ENCODE measurements around the gene OR8B4. TPM values are rescaled to one million over a fixed set of nuclear protein-coding genes. Genes with fewer than 3 reads are reported as not detected.

OR8B4 gene, protein sequence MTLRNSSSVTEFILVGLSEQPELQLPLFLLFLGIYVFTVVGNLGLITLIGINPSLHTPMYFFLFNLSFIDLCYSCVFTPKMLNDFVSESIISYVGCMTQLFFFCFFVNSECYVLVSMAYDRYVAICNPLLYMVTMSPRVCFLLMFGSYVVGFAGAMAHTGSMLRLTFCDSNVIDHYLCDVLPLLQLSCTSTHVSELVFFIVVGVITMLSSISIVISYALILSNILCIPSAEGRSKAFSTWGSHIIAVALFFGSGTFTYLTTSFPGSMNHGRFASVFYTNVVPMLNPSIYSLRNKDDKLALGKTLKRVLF
- not detected for total RNA-seq

DNA sequence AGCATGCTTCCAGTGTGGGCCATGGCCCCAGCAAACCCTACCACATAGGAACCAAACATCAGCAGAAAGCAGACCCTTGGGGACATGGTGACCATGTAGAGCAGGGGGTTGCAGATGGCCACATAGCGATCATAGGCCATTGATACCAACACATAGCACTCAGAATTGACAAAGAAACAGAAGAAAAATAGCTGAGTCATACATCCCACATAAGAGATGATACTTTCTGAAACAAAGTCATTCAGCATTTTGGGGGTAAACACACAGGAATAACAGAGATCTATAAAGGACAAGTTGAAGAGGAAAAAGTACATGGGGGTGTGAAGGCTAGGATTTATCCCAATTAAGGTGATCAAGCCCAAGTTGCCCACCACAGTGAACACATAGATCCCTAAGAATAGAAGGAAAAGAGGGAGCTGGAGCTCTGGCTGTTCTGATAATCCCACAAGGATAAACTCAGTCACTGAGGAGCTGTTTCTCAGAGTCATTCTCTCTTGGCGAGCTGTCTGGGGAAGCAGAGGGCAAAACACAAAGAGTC, at the start of gene OR8B4:
Gene OR8B4 (minus strand): TSS at position 488 of the 538 bp plus-strand sequence. CDS start 0 bp downstream, at position 488.
- no peak within 1 kb of the TSS for H3K27ac ChIP-seq
- no peaks in the 10 kb centered on the region for H3K36me3 ChIP-seq
- H3K4me1 ChIP-seq: no peaks in the 10 kb centered on the region
- no peaks in the 10 kb centered on the region for H3K9me3 ChIP-seq
- DNase-seq: no peak
- TF ChIP-seq, protein P1, sequence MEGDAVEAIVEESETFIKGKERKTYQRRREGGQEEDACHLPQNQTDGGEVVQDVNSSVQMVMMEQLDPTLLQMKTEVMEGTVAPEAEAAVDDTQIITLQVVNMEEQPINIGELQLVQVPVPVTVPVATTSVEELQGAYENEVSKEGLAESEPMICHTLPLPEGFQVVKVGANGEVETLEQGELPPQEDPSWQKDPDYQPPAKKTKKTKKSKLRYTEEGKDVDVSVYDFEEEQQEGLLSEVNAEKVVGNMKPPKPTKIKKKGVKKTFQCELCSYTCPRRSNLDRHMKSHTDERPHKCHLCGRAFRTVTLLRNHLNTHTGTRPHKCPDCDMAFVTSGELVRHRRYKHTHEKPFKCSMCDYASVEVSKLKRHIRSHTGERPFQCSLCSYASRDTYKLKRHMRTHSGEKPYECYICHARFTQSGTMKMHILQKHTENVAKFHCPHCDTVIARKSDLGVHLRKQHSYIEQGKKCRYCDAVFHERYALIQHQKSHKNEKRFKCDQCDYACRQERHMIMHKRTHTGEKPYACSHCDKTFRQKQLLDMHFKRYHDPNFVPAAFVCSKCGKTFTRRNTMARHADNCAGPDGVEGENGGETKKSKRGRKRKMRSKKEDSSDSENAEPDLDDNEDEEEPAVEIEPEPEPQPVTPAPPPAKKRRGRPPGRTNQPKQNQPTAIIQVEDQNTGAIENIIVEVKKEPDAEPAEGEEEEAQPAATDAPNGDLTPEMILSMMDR (IDR thresholded peaks at IDR 0.05): no peak
- no peak for TF ChIP-seq POLR2A (IDR thresholded peaks at IDR 0.05)
- H3K27me3 ChIP-seq: no peaks in the 10 kb centered on the region
- no peak within 1 kb of the TSS for H3K4me3 ChIP-seq

DNA sequence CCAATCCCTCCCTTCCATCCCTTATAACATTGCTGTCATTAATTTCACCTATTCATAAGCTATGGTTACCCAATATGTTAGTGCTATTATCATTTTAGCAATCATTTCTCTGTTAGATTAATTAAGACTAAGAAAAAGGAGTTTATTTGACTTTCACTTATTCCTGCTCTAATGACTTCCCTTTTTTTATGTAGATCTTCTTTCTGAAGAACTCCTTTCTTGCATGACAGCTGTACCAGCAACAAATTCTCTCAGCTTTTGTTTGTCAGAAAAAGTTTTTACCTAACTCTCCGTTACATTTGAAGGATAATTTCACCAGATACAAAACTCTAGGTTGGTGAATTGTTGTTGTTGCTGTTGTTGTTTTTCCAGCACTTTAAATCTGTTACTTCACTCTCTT, 49.4 kb upstream of the OR8B4 start:
- no peaks in the 10 kb centered on the region for H3K9me3 ChIP-seq
- no peak for TF ChIP-seq POLR2A (IDR thresholded peaks at IDR 0.05)
- TF ChIP-seq, protein P1 (IDR thresholded peaks at IDR 0.05): no peak
- H3K4me3 ChIP-seq: no peak overlapping the region
- H3K27ac ChIP-seq: no peak overlapping the region
- H3K4me1 ChIP-seq: no peaks in the 10 kb centered on the region
- H3K36me3 ChIP-seq: no peaks in the 10 kb centered on the region
- H3K27me3 ChIP-seq: no peaks in the 10 kb centered on the region
- DNase-seq: no peak

DNA sequence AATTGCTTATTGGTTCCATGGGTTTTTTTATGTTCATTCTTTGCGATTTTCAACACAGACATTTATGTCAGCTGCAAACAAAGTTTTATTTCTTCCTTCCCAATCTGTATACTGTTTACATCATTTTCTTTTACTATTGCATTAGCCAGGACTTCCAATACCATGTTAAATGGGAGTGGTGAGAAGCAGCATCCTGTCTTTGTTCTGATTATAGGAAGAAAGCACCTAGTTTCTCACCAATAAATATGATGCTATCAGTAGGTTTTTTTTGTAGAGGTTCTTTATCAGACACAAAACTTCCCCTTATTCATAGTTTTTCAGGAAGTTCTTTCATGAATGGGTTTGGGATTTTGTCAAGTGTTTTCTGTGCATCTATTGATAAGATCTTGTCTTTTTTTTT, 48.8 kb upstream of the OR8B4 start:
- H3K27me3 ChIP-seq: no peaks in the 10 kb centered on the region
- DNase-seq: no peak
- H3K4me3 ChIP-seq: no peak overlapping the region
- H3K9me3 ChIP-seq: no peaks in the 10 kb centered on the region
- TF ChIP-seq POLR2A (IDR thresholded peaks at IDR 0.05): no peak
- TF ChIP-seq, protein P1 (IDR thresholded peaks at IDR 0.05): no peak
- no peaks in the 10 kb centered on the region for H3K4me1 ChIP-seq
- H3K36me3 ChIP-seq: no peaks in the 10 kb centered on the region
- no peak overlapping the region for H3K27ac ChIP-seq

DNA sequence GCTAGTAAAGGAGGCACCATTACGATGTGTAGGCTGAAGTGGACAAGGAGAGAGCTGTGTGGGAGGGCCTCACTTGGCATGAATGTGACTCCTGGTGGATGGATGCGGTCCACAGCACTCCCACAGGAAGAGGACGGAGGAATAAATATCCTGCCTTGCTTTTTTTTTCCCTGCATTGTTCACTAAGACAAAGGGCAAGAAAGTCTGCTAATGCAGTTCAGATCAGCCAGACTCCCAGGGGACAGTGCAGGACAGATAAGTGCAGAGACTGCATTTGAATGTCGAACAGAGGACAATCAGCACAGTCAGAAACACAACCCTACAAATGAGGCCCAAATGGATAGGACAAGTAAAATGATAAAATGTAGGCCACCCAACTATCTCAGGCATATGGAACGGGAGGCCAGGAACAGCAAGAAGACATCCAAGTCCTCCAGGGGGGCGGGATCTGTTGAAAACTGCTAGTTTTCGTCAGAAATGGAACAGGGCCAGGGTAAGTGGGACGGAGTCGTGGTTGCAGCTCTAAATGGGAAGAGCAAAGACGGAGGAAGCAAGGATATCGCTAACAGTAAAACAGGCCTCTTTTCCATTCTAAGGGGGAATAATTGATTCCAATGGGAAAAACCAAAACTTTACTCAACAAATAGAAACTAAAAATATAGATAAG, 46.0 kb upstream of the OR8B4 start:
- H3K9me3 ChIP-seq: no peaks in the 10 kb centered on the region
- no peak for DNase-seq
- TF ChIP-seq, protein P1 (IDR thresholded peaks at IDR 0.05): no peak
- no peak for TF ChIP-seq POLR2A (IDR thresholded peaks at IDR 0.05)
- H3K27ac ChIP-seq: no peak overlapping the region
- H3K4me3 ChIP-seq: no peak overlapping the region
- no peaks in the 10 kb centered on the region for H3K4me1 ChIP-seq
- H3K27me3 ChIP-seq: no peaks in the 10 kb centered on the region
- H3K36me3 ChIP-seq: no peaks in the 10 kb centered on the region

DNA sequence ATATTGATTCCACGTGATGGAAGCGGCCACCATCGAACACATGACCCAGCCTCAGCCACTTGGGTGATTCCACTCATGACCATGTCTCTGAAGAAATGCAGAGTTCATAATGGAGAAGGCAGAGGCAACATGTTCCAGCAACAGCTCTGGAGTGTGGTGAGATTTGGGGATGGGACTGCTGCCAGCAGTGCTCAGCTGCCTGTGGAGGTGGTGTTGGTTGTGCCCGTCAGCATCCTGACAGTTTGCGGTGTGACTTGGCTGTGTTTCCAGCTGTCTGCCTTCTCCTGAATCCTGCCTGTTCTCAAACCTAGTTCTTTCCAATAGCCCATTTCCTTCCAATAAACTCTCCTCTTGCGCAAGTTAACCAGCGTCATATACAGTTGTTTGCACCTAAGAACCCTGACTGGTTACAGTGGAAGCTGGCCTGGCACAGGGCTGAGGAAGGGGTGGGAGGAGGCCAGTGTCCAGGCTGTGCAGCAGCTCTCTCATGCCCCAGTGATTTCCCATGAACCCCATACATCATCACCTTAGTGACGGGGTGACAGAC, 42.8 kb upstream of the OR8B4 start:
- H3K9me3 ChIP-seq: no peaks in the 10 kb centered on the region
- H3K27ac ChIP-seq: no peak overlapping the region
- H3K36me3 ChIP-seq: no peaks in the 10 kb centered on the region
- H3K4me1 ChIP-seq: no peaks in the 10 kb centered on the region
- DNase-seq: no peak
- no peak for TF ChIP-seq POLR2A (IDR thresholded peaks at IDR 0.05)
- TF ChIP-seq, protein P1 (IDR thresholded peaks at IDR 0.05): no peak
- no peak overlapping the region for H3K4me3 ChIP-seq
- H3K27me3 ChIP-seq: no peaks in the 10 kb centered on the region

All from Peyer's patch (tissue), 4 donors.